HTERT RPE-1 (cell line): ENCODE data around the gene QSOX2.

ENCODE experiments used
- in situ Hi-C: fragments of 300-500 bp; cut with MboI; formaldehyde crosslinking; loops from 4 replicates; pipeline ENCODE4 v1.14.3; 2020; ENCODE audit warnings: low sequenced_read_pairs

Gene QSOX2

DNA sequence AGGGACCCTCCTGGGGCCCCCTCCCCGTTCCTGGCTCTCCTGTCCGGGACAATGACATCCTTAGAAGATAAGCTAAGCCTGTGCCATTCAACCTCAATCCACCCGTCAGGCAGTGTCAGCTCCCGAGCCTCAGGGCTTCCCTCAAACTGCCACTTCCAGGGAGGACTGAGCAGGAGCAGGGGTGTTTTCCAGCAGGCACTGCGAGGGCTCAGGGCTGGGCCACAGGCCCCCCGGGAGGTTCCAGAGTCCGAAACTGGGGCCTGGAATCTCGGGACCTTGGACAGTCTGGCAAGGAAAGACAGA lies 66.9 kb downstream of the QSOX2 start:
- in situ Hi-C loops: no loop called here

DNA sequence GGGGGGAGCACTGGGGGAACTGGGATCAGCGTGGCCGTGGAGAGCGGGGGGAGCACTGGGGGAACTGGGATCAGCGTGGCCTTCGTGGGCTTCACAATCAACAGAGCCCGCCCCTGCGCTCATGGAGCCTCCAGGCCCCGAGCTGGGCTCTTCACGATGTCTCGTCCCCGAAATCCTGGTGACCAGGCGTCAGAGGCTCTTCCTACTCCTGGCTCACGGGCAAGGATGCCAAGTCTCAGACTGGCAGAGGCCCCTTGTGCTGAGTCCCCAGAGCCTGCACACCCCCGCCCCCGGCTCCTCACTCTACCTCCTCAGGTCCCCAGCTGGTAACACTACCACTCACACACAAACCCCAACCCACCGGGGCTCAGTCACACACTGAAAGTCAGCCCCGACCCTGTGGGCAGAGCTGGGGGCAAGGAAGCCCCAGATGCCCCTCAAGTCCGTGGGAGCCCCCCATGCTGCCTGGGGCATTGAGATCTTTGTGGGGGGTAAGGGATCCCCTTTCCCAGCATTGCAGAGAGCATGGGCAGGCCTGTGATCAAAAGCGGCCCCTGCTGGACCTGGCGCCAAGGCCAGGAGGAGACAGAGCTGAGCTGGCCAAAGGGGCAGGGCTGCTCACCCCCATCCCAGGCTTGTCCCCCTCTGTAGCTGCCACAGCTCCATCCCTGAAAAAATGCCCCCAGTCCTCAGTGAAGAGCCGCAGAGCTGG lies 67.4 kb downstream of the QSOX2 start:
- in situ Hi-C loops: no loop called here

DNA sequence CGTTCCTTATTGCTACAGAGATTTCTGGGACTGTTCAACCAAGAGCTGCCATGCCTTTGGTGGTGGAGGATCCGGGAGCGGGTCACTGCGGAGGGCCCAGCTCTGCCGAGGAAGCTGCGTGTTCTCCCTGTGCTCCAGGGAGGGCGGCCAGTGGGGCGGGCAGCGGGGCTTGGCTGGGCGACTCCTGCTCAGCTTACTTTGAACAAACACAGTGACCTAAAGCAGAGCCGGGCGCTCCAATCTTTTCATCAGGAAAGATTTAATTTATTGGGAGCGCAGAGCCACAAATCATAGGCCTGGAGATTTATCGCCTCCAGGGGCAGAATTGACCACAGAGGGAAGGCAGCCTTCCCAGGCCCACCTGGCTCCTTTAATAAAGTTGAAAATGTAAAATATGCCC lies 68.4 kb downstream of the QSOX2 start:
- in situ Hi-C loops: no loop called here

DNA sequence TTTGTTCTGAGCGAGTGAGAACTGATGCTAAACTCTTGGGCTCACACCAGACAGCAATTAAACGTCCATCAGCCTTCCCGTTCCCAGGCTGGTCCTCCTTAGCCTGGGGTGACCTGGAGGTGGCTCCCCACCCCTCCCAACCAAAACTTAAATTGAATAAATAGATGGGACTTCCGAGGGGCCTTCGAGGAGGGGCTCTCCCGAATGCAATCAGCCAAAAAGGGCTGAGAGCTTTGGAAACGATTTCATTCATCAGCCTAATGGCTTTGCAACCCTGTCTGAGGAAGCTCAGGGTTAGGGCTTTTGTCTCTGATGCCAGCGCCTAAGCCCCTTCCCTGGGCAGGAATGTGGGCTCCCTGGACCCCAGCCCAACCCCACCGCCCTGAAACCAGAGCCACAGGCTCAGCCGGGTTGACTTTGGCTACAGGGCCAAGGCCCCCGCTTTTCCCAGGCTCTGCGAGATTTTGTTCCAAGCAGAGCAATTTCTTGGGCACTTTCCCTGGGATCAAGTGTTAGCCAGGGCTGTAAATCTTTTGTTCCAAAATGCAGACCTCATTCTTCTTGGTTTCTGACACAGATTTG lies 69.9 kb downstream of the QSOX2 start:
- in situ Hi-C loops: no loop called here

DNA sequence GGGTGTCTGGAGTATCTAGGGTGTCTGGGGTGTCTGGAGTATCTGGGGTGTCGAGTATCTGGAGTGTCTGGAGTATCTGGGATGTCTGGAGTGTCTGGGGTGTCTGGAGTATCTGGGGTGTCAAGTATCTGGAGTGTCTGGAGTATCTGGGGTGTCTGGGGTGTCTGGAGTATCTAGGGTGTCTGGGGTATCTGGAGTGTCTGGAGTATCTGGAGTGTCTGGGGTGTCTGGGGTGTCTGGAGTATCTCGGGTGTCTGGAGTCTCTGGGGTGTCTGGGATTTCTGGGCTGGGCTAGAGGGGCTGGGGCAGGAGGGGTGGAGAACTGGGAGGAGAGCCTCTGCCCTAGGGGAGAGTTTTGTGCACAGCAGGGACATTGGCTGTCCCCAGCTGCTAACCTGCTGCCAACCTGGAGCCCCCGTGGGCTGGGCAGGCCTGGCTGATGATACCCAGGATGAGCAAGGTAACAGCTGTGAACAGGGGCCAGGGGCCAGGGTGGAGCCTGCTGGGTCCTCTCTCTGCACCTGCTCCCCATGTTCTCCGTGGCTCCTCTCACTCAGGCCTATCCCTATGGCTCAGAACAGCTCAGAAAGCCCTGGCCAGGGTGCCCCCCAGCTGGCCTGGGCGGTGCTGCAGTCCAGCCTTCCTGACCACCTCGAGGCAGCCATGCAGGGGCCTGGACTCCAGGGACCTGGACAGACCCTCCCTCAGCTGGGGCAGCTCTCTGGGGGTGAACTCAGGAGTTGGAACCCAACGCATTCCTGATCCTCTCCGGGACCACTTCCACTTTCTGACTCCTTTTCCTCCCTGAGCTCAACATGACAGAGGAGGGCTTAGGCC lies 70.6 kb downstream of the QSOX2 start:
- in situ Hi-C loops: no loop called here

DNA sequence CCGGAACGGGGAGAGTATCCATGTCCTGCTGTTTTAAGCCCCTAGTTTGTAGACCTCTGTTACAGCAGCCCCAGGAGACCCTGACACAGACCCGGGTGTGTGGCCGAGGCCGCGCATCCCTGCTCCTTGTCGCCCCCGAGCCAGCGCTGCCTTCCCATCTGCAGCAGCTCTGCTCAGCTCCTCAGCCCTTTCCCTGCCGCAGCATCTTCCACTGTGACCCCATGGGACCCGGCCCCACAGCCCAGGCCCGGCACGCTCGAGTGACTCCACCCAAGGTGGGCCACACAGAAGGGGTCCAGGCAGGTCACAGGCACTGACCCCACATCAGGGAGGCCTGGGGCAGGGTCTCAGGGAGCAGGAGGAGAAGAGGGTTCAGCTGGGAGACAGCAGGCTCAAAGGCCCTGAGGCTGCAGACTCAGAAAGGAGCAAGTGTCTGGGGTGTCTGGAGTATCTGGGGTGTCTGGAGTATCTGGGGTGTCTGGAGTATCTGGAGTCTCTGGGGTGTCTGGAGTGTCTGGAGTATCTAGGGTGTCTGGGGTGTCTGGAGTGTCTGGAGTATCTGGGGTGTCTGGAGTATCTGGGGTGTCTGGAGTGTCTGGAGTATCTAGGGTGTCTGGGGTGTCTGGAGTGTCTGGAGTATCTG lies 71.8 kb downstream of the QSOX2 start:
- in situ Hi-C loops: no loop called here

DNA sequence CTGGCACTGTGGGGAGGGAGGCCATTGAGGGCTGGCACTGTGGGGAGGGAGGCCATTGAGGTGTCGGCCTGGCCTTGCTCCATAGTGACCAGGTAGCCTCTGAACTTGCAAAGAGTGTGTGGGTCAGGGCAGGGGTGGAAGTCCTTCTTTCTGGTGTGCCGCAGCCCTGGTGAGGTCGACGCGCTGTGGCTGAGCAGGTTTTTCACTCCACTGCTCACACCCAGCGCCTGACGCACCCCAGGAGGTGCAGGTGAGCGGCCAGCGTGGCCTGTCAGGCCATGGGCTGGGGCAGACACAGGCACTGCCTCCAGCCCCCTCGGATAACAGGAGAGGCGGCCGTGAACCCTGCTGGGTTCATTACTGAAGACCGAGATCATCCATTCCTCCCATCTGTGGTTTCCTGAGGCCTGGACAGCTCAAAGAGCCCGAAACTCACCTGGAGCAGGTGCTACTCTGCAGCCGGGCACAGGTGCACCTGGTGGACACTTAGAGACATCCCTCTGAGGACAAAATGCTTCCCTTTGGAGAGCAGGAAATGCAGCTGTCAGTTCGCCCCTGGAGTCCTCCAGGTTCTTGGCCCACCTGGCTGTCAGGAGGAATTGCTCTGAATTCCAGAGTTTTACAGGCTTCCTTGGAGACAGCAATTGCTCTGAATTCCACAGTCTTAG lies 73.1 kb downstream of the QSOX2 start:
- in situ Hi-C loops: no loop called here

DNA sequence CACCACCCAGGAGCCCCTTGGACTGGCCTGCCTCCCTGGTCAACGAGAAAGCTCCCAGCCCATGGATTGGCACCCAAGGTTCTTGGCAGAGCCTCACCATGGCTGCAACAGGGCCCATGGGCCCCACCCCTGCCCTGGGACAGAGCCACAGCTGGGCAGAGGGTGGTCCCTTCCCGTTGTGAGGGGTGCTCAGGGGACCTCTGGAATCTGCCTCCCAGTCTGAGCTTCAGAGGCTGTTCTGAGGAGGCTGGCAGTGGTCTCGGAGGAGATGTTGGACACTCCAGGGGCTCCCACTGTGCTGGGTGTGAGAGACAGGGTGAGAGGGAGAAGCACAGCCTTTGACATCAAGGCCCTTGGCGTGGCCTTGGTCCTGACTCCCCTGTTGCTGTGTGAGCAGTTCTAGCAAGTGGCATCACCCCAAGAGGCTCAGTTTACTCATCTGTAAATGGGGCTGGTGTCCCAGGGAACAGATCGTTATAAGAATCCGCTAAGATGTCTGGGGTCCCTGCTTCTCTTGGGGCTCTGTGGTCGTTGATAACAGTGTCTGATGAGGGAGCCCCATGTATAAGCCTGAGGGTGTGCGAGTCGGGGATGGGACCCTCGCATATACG lies 73.7 kb downstream of the QSOX2 start:
- in situ Hi-C loops: no loop called here

DNA sequence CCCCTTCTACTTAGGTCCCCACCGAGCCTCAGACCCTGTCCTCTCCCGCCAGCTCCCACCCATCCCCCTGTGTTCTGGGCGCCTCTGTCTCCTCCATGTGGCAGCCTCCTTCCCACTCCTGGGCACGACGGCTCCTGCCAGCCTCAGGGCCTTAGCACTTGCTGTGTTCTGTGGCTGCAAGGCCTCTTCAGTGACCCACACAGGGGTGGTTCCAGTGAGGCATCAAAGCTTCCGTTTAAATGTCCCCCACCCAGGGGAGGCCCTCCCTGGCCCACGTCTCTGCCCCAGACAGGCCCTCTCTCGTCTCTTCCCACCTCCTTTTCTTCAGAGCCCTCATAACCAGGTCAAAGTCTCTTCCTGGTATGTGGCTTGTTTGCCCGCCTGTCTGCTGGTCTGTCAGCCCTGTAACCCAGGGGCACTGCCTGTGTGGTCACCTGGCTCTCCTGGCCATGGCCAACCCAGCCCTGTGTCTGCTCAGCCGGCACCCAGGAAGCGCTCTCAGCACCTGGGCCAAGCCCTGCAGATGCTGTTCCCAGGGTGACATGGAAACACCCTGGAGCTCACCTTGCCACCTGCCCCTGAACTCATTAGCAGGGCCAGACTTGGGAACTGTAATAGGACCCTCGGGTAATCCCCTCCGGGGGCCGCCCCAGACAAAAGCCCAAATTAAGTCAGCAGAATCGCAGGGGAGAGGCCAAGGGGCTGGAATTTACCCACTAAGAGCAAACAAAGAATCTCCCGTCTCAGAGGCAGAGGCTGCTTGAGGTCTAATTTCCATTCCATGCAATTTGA lies 74.4 kb downstream of the QSOX2 start:
- in situ Hi-C loops: no loop called here

DNA sequence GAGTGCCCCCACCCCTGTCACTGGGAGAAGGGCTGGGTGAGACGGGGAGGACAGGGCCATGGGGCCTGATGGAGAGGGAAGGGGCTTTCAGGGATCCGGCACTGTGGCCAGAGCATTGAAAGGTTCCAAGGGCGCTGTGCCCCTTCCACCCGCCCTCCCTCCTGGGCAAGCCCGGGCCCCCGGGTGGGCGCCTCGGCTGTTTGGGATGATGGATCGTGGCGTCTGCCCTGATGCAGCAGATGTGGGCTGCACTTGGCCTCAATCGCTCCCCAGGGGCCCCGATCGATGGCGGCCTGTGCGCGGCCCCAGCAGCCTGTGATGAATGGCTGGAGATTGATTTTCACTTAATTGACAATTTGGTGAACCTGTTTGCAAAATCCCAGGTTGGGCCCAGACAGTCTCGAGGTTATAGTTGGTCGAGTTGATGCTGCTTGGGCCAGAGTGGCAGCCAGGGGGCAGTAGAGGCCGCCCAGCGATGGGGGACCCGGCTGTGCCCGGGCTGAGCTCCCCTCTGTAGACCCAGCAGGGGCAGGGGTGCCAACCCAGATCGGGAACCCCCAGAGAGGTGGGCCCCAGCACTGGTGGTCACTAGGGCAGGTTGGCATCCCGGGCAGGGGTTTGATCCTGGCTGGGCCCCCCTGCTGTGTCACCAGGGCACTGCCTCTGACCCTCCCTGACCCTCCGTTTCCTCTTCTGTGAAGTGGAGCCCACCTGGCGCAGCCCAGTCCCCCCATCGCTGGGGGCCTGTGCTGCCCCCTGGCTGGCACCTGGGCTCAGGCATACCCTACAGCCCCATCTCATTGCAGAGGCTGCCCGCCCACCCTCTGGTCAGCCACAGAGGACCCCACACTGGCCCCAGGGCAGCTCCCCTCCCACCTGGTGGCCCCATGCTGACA lies 75.4 kb downstream of the QSOX2 start:
- in situ Hi-C loops: no loop called here

DNA sequence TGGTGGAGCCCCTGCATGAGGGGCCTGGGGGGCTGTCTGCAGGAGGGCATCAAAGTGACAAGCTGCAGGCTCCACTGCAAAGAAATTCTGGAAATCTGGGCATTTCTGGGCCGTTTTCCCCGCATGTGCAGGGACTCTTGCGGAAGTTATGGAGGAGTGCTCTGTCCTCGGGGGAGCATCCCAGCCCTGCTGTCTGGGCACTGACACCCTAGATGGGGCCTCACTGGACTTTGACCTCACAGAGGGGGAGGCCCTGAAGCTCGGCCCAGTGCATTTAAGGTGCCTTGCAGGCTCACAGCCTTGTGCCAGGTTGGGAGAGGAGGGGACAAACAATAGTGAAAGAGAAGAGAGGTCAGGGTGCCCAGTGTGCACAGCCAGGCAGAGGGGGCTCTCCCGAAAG lies 76.1 kb downstream of the QSOX2 start:
- in situ Hi-C loops: no loop called here

DNA sequence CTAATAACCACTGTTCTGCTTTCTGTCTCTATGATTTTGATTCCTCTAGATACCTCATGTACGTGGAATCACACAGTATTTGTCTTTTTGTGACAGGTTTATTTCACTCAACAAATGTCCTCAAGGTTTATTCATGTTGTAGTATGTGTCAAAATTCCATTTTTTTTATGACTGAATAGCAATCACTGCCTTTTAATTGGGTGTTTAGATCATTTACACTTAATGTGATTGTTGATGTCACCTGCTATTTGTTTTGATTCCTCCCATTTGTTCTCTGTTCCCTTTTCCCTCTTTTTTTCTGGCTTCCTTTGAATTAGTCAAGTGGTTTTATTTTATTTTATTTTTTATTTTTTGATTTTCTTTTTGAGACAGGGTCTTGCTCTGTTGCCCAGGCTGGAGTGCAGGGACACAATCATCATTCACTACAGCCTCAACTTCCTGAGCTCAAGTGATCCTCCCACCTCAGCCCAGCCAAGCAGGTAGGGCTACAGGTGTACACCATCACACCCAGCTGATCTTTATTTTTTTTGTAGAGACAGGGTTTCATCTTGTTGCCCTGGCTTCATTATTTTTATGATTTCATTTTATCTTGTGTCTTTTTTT lies 82.3 kb downstream of the QSOX2 start:
- in situ Hi-C loops: no loop called here

DNA sequence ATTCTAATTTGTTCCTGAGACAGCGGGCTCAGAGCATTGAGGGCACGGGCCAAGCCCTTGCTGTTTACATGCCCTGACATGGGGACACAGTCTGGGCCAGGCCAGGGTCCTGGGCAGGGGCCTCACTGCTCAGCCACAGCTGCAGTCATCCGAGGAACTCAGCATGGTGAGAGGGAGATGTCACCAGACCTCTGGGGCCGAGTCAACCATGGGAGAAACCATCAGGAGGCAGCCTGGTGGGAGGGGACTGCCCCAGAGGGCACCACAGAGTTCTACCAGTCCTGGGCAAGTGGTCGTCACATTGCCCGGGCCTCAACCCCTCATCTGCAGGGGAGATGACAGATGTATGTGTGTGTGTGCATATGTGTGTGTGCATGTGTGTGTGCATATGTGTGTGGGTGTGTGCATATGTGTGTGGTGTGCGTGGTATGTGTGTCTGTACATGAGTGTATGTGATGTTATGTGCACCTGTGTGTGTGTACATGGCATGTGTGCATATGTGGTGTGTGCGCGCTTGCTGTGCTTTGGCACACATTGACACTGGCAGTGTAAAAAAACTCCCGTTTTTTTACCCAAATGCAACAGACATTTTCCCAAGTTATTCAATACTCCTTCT lies 84.5 kb downstream of the QSOX2 start:
- in situ Hi-C loops: no loop called here

DNA sequence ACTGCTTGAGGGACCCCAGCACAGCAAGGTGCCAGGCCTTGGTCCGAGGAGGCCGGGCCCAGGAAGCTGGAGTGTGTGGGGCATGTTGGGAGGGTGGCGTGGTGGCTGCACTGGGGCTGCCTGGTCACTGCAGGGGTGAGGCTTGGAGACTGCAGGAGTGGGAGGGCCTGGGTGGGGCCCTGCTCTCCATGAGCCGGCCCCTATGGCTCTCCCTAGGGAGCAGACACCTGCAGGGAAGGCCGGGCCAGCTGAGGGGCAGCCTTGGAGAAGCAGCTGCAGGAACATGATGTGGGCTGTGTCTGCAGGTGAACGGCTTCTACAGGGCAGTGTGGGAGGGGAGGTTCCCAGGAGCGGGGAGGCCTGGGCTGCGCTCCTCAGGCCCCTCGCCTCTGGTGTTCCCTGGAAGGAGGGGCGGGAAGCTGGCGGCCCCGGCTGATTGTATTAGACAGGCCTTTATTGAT lies 85.2 kb downstream of the QSOX2 start:
- in situ Hi-C loops: no loop called here

DNA sequence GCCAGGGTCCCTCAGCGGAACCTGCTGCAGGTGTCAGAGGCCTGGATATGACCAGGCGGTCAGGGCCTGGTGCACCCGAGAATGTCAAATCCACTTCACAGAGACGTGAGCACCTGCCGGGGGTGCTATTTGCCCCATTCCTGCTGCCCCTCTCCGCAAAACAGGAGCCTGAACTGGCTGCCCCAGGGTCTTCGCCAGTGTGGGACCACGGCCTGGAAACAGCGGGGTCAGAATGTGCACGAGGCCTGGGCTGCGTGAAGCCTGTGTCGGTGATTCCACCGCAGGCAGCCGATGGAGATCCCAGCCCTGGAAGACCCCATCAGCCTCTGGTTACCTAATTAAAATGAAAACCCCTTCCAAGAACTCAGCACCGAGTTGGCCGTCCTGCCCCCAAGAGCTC lies 85.8 kb downstream of the QSOX2 start:
- in situ Hi-C loops: no loop called here

DNA sequence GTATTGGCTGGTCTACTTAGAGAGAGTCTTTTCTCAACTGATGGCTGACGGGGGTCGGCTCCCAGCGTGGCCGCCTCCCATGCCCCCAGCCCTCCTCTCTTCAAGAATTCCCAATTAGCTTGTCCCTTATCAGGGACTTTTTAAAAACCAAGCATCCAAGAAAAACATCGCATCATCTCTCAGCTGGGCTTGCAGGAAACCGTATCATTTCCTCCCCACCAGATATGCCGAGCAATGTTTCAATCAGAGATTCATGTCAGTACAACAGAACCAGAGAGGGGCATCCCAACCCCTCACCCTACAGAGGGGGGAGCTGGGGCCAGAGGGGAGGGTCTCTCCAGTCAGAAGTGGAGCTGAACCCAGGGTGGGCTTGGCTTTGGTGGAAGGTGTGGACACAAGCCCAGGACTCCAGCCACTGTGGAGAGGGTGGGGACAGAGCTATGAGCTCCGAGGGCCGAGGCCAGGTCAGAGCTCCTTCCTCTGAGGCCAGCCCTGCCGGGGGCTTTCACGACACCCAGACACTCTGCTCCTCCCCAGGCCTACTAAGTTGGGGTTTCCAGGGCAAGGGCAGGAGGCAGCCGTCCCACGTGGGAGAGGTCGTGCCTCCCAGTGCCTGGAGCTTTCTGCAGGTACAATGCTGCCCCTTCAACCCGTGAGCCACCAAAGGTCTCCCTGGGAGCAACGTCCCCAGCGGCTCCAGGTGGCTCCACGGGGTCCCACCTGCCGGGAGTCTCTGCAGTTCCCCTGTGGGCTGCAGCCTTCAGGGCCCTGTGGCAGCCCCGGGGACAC lies 87.9 kb downstream of the QSOX2 start:
- in situ Hi-C loops: no loop called here
